ENCODE results near the gene TNS3.

DNA sequence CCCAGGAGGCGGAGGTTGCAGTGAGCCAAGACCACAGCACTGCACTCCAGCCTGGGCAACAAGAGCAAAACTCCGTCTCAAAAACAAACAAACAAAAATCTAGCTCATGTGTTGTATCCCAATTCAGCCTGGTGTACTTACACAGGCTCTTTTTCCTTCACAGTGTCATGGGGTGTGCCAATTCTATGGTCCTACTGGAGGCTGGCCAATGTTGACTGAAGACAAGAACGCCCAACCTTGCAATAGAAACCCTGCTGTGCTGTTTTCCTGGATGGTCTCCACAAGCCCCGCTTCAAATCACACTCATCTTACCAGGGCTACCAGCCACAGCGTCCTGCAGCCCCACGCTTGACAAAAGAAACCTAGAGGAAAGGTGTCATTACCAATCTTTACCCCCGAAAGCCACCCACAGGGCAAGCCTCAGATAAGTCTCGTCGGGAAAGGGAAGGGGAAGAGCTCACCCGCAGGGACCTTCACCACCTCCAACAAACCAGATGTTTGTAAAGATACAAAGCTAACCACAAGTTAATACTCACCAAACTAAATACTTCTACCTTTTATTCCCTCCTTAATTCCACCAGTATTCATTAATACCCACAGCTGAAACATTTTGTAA, 64.8 kb downstream of the TNS3 start:
- TF ChIP-seq MYC (IDR thresholded peaks at IDR 0.05; ENCODE audit: low read depth, low read length) (no peak), POLR2A (IDR thresholded peaks at IDR 0.05; ENCODE audit: extremely low read depth, insufficient read length) (no peak)
- TF ChIP-seq, protein P1, sequence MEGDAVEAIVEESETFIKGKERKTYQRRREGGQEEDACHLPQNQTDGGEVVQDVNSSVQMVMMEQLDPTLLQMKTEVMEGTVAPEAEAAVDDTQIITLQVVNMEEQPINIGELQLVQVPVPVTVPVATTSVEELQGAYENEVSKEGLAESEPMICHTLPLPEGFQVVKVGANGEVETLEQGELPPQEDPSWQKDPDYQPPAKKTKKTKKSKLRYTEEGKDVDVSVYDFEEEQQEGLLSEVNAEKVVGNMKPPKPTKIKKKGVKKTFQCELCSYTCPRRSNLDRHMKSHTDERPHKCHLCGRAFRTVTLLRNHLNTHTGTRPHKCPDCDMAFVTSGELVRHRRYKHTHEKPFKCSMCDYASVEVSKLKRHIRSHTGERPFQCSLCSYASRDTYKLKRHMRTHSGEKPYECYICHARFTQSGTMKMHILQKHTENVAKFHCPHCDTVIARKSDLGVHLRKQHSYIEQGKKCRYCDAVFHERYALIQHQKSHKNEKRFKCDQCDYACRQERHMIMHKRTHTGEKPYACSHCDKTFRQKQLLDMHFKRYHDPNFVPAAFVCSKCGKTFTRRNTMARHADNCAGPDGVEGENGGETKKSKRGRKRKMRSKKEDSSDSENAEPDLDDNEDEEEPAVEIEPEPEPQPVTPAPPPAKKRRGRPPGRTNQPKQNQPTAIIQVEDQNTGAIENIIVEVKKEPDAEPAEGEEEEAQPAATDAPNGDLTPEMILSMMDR (IDR thresholded peaks at IDR 0.05; ENCODE audit: low read depth, low read length) = no peak
